HL-60/S4 (cell line): Measurements from ENCODE around the gene EPB41L3.

ENCODE experiments used
- in situ Hi-C: fragments of 300-500 bp; cut with MboI; formaldehyde crosslinking; loops from 2 replicates; pipeline ENCODE4 v1.14.3; 2022; ENCODE audit warnings: low sequenced_read_pairs

The EPB41L3 gene

DNA sequence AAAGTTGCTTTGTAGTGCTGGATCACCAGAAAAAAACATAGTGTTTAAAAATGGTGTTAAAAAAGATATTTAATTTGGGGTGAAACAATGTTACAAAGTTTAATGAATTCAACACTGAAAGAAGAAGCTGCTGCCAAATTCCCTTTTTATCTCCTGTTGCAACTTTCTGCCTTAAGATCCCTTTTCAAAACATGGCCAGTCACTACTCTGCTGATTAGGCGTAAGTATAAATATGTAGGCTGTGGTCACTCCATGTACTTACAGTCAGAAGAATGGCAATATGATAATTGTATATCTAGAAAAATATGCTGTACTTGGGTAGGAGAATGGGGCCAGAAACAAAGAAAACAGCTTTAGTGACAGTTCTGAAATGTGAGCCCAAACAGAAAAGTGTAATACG is 124.8 kb downstream of the EPB41L3 start:
- in situ Hi-C loops, result no loop called here

DNA sequence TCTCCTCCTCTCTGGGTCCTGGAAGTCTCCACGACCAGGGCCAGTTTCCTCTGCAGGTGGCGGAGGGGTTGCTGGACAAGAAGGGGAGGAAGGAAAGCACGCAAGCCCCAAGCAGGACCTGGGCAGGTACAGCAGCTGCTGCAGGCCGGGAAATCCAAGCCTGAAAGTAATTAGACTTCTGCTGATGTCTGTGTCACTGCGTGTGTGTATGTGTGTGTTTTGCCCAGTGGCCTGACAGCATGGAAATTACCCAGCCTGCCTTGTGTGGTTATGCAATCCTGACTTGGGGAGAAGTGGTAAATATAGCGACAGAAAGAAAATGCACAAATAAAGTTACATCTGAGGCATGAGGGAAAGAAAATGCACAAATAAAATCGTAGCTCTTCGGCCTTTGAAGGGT is 126.5 kb downstream of the EPB41L3 start:
- in situ Hi-C loops, result no loop called here

DNA sequence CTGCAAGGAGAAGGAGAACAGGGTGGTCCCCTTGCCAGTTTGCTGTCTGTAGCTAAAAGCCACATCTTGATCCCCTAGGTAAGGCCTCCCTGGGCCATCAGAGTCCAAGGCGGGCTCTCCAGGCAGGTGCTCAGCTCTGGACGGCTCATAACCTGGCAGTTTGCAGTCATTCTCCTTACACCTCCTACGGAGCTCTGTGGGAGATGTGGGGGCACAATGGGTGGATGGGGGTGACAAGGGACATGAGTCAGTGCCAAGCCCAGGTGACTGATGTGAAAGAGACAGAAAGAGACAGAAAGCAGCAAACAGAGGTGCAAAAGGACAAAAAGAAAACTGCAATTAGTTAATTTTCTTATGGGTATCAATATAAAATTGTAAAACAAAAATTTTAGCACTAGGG is 127.7 kb downstream of the EPB41L3 start:
- in situ Hi-C loops, result no loop called here

DNA sequence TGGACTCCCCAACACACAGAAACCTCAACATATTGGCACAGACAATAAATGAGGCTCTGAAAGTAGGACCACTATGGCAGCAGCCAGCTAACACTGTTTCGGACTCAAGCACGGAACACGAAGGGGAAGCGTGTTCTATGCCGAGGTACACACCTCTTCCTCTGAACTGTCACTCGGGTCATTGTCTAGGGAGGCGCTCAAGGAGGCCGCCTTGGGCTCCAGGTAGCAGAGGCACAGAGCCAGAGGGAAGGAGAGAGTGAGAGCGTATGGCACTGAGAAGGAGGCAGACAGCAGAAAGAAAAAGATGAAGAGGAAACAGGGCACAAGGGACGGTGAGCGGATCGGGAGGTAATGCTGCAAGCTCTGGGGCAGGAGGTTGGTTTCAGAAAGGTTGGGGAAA is 128.1 kb downstream of the EPB41L3 start:
- in situ Hi-C loops, result no loop called here

DNA sequence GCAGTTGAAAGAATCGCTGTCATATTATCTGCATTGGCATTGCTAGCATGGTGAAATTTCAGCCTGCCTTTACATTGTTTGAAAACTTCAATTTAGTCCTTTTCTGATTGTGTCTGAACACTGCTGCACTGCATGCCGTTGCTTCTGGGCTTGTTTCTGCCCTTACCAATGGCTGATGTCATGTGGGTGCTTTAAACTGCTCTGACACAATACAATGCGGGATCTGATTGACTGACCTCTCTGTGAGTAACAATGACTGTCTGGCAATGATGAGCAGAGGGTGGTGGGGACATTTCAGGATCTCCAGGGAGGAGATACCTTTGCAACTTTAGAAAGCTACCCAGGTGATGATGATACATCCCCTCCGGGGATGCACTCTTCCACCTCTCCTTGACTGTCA is 128.8 kb downstream of the EPB41L3 start:
- in situ Hi-C loops, result no loop called here

DNA sequence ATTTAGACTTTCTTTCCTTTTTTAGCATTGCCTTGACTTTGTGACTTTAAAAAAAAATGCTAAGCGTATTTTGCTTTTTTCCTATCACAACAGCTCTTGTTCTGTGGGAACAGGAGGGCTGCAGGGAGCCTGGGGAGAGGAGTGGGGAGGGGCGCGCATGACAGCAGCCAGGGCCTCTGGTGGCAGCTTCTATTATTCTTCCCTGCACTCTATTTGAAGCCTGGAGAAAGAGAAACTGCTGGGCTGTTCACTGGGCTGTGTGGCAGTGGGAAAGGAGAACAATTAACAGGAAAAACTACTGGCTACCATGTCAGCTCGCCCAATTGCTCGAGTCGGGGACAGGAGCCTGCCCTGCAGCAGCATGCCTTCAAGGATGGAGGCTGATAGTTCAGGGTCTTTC is 129.3 kb downstream of the EPB41L3 start:
- in situ Hi-C loops, result no loop called here

DNA sequence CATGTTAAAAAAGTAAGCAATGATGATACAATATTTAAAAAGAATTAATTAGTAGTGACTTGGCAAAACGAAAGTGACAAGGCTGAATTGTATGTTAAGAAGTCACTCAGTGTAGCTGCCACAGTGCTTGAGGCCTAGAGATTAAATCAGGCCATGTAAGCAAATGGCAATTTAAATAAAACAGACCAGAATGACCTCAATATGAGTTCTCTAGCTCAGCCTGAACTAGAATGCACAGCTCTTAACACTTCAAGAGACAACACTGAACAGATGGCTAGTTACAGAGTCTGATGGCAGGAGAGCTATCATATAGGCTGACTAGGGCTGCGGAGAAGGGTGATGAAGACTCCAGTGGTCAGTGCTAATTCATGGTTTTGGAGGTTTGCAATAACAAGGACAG is 130.3 kb downstream of the EPB41L3 start:
- in situ Hi-C loops, result no loop called here

DNA sequence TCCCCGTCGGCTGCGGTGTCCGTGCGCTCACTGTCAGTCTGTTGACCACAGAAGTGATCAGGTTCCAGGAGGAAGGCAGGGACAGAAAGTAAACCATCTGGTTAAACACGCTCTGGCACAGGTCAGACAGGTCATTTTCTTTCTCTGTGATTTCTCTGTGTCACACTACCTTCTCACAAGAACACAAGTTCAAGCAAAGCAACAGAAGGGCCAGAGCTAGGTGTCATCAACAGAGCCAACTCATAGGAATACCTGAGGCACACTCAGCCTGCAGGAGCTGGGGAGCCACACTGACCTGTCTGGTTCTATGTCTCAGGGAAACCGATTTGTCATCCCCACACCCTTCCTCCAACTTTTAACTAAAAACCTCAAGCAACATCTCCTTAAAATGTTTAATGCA is 133.2 kb downstream of the EPB41L3 start:
- in situ Hi-C loops, result no loop called here

DNA sequence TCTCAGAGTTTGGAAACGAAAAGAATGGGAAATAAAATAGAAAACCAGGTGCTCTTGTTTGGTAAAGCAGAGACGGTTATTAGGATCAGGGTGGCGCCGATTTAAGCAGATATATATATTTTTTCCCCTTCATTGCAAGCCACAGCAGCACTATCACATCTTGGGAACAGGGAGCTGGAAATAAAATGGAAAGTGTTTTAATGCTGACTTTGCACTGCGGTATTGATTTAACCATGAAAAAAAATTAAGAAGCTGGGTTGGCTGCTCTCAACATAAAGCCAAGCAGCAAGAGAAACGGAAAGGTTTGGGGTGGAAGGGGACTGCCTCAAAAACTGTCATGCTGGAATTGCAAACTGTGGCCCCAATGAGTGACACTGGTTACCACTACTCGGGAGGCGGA is 145.5 kb downstream of the EPB41L3 start:
- in situ Hi-C loops, result no loop called here

DNA sequence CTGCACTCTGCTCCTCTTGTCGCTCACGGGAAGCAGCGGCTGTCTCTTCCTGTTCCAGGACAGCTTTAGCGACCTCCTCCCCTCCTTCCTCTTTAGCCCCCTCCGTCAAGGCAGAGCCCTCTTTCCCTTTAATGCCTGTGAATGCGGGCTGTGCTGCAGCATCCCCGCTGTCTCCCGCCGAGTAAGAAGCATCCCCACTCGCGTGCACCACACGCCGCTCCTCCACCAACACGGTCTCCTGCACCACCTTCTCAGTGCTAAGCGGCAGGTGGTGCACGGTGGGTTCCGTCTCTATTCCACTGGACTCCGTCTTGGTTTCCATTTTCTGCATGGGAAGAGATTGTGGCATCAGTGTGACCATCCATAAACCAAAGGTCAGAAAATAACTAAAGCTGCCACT is 146.7 kb downstream of the EPB41L3 start:
- in situ Hi-C loops, result no loop called here

DNA sequence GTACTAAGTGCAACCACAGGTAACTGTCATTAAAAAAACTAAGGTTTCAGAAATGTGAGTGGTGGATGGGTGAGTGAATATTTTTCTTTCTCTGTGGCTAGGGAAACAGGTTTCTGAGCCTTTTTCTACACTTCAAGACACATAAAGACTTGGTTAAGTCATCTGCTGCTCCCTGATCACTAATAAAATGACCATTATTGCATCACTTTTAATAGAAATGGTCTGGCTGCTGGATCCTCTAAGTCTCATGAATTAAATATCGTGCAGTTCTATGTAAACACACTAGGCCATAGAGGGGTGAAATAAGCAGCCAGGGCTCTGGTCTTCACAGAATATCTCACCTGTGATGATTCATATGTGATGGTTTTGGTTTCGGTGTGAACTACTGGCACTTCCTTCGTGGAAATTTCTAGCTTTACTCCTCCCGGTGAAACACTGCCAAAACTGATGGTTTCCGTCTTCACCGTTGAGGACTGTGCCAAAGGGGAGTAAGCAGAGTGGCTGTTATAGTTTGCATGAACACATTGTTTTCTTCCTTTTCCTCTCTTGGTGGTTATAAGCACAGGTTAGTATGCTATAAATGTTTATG is 147.8 kb downstream of the EPB41L3 start:
- in situ Hi-C loops, result no loop called here

DNA sequence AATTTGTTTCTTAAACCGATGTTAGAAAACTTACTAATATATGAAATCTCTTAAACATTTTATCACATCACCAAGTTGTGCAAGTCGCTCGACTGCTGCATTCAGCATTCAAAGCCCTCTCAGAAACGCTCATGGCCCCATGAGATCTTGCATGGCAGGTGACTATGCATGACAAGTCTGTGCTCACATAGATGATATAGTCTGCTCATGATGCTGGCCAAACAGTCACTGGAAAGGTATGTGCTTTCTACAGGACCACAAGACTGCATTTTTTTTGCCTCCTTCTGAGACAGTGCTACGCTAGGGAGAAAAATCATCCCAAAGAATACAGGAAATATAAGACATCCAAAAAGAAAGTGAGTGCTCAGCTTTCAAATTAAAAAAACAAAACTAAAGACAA is 150.0 kb downstream of the EPB41L3 start:
- in situ Hi-C loops, result no loop called here

DNA sequence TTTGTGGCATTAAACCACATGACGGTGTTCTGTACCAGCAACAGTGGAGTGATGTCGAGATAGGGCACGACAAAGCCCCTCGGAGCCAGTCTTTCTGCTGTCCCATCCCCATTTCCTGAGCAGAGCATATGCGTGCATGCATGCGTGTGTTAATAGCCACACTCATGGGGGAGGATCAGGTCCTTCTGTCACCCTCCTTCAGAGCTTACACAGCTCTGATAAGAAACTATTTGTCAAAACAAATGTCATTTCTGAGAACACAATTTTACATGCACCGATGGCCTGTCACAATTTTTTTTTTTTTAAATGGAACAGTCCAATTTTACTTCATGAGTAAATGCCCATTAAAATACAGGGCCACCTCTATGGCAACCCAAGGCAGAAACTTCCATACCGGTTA is 152.4 kb downstream of the EPB41L3 start:
- in situ Hi-C loops, result no loop called here

DNA sequence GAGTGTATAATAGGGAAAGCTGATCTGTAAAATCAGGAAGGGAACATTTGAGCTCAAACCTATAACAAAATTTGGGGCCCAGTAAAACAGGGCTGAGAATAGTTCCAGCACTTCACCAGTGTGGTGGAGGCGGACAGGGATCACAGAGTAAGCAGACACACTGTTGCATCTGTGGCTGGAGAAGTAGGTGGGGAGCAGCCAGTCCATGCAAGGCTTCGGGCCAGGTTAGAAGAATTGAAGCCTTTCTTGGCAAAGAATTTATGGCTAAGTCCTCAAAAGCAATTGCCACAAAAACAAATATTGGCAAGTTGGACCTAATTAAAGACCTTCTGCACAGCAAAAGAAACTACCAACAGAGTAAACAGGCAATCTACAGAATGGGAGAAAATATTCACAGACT is 154.4 kb downstream of the EPB41L3 start:
- in situ Hi-C loops, result no loop called here

DNA sequence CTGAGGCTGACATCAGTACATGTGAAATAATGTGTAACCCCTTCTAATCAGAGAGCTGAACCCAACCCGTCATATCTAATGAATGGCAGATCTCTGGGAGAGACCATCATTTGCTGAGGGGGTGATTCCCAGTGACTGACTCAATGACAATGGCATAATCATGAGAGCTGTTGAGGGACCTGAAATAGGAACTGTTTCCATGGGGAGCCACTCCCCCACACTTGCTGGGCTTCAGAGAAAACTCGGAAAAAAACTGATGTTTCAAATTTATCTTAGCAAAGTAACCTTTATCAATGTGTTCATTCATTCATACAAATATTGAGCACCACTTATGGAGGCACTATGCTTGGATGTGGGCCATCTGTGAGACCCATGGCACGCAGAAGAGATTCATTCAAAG is 154.9 kb downstream of the EPB41L3 start:
- in situ Hi-C loops, result no loop called here

DNA sequence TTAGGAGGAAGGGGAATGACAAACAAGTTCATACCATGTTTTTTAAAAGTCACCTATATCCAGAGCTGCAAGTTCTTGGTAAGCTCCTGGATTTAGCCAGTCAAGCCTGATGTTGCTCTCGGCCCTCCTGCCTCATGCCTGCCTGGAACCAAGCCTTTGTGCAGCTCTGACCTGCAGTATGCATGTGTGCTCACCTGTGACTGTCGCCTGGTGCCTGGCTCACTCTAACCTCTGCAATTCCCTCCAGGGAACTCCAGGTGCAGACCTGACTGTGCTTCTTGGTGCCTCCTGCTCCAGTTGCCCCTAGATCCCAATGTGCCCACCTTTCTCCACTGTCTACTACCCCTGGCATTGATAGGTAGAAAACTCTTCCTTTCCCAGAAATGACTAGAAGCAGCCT is 163.2 kb downstream of the EPB41L3 start:
- in situ Hi-C loops, result no loop called here

DNA sequence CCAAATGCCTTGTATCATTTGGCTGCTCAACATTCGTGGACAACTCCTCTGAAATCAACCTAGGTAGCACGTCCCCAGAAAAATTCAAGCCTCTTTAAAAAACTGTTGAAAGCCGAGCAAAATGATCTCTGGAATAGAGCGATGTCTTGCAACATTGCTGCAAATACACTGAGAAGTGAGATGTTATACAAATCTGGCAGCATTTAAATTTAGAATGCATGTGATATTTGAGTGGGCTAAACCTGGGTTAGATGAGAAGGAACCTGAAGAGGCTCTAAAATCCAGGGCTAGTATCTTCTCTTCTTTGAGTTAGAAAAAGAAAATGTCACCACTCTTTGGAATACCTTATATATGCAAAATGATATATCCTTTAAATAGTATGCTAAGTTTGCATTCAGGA is 166.8 kb downstream of the EPB41L3 start:
- in situ Hi-C loops, result no loop called here

DNA sequence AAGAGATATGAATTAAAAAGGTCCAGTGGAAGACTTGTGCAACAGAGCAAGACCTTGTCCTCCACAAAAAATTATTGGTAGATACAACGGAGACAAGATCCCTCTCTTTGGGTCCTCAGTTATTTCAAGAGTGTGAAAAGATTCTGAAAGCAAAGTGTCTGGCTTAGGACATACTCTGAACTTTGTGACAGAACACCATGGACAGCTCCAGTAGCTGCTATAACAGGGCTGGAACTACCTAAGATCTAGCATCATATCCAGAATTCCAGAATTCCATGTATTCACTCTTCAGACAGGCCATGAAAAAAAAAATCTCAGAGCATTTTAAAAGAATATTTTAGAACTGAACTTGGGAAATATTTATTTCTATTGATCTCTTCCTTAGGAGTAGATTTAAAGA is 173.5 kb downstream of the EPB41L3 start:
- in situ Hi-C loops, result no loop called here

DNA sequence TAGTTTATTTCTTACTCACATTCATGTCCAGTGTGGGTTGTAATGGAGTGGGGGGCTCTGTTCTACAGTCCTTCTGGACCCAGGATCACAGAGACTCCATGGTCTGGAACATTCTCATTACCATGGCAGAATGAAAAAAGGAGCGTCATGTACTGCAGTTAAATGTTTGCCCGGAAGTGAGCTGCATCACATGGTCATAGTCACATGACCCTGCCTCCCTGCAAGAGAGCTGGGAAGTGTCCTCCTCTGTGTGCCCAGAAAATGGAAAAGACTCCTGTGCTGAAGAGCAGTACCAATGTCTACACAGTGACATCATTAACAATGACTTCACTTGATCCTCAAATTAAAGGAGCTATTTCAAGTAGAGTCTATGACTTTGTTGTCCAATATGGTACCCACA is 174.3 kb downstream of the EPB41L3 start:
- in situ Hi-C loops, result no loop called here

DNA sequence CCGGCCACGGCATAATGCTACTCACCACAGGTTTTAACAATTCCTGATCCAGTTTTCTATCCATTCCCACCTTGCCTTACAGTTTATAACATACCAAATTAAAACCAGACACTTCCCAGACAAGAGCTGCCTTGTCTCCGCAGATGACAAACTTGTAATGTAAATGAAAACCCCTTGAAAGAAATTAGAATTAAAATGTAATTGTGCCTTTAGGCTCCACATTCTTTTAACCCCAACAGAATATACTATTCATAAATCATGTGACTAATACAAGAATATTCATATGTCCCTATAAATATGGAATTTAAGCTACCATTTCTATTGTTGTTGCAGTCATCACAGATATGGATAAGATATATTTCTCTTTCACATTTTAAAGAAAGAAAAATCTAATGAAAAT is 178.4 kb downstream of the EPB41L3 start:
- in situ Hi-C loops, result no loop called here

DNA sequence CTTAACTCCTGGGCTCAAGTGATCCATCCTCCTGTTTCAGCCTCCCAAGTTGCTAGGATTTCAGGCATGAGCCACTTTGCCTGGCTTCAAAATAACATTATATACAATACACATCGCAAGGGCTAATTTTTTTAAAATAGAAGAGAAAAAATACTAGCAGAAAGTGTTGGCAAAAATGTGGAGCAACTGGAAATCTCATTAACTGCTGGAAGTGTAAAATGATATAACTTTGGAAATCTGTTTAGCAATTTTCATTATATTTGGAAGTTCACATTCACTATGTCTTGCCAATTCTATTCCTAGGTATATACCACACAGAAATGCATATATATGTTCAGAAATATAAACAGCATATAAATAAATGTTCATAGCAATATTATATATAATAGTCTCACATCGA is 193.2 kb downstream of the EPB41L3 start:
- in situ Hi-C loops, result no loop called here
